Epithelial cell of proximal tubule (primary cell): ENCODE measurements around the gene LIN9. TPM values are rescaled to one million over a fixed set of nuclear protein-coding genes. Genes with fewer than 3 reads are reported as not detected.

Experiments
- DNase-seq: peaks from one replicate; pipeline ENCODE4 v3.0.0-alpha.2; 2011; ENCODE audit warnings: low read depth
- H3K4me3 ChIP-seq: 2 replicates; pipeline ENCODE4 v1.5.1; 2011; ENCODE audit warnings: low read depth, mild to moderate bottlenecking, low read length
- total RNA-seq: library from RNA; depleted of rRNA; stranded (reverse); fragments of >200 nt; gene quantifications from 2 replicates; pipeline ENCODE4 v1.2.3, GENCODE V29; 2015
- TF ChIP-seq, protein P1 (sequence below): conservative IDR thresholded peaks from 2 replicates; pipeline ENCODE4 v1.5.1; 2012; ENCODE audit warnings: low read depth, mild to moderate bottlenecking, low read length

Gene LIN9
- total RNA-seq, 1 donor from 2014 or later: 5.5 TPM

DNA sequence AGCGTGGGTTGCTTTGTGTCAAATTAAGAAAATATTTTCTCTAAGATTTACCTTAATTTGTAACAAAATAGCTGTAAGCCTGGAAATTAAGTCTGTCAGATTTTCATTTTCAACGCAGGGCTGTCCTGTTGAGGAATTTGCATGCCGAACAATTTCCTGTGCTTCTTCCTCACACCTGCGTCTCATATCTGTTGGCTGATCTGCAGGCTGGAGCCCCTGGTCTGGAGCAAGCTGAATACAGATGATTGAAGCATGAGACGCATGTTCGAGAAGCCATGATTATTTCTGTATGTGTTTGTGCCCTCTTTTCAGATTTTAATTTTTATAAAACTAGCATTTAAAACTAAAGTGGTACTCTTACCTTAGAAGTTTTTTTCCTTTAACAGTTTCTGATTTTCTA is 75.7 kb downstream of the LIN9 start:
- TF ChIP-seq, protein P1, sequence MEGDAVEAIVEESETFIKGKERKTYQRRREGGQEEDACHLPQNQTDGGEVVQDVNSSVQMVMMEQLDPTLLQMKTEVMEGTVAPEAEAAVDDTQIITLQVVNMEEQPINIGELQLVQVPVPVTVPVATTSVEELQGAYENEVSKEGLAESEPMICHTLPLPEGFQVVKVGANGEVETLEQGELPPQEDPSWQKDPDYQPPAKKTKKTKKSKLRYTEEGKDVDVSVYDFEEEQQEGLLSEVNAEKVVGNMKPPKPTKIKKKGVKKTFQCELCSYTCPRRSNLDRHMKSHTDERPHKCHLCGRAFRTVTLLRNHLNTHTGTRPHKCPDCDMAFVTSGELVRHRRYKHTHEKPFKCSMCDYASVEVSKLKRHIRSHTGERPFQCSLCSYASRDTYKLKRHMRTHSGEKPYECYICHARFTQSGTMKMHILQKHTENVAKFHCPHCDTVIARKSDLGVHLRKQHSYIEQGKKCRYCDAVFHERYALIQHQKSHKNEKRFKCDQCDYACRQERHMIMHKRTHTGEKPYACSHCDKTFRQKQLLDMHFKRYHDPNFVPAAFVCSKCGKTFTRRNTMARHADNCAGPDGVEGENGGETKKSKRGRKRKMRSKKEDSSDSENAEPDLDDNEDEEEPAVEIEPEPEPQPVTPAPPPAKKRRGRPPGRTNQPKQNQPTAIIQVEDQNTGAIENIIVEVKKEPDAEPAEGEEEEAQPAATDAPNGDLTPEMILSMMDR: no peak
- no peak for DNase-seq
- no peak overlapping the region for H3K4me3 ChIP-seq

DNA sequence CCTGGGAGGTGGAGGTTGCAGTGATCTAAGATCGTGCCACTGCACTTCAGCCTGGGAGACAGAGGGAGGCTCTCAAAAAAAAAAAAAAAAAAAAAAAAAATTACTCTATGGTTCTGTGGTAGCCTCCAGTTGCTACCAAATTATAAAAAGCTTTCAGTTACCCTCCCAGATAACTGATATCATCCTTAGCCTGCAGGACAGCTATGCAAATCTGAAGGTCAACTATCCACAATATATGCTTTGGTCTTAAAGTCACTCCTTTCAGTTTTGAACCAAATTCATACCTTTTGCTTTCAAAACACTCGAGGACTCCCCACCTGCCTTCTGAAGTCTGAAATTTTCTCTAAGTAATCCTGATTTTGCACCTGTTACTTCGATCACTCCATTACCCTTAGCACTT is 82.4 kb downstream of the LIN9 start:
- DNase-seq: no peak
- H3K4me3 ChIP-seq: no peak overlapping the region
- TF ChIP-seq, protein P1: no peak

DNA sequence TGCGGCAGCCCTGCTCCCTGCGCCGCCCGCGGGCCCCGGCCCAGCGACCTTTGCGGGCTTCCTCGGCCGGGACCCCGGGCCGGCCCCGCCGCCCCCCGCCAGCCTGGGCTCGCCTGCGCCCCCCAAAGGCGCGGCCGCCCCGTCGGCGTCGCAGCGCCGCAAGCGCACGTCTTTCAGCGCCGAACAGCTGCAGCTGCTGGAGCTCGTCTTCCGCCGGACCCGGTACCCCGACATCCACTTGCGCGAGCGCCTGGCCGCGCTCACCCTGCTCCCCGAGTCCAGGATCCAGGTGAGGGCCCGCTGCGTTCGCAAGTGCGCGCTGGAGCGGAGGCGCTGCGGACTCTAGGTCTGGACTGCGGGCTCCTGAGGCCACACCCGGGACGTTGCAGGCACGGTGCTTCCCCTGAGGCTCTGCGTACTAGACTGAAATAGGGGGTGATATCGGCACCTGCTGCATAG is 85.1 kb downstream of the LIN9 start:
- no peak for DNase-seq
- TF ChIP-seq, protein P1: no peak
- peak overlapping the region; percentile 48 for H3K4me3 ChIP-seq

DNA sequence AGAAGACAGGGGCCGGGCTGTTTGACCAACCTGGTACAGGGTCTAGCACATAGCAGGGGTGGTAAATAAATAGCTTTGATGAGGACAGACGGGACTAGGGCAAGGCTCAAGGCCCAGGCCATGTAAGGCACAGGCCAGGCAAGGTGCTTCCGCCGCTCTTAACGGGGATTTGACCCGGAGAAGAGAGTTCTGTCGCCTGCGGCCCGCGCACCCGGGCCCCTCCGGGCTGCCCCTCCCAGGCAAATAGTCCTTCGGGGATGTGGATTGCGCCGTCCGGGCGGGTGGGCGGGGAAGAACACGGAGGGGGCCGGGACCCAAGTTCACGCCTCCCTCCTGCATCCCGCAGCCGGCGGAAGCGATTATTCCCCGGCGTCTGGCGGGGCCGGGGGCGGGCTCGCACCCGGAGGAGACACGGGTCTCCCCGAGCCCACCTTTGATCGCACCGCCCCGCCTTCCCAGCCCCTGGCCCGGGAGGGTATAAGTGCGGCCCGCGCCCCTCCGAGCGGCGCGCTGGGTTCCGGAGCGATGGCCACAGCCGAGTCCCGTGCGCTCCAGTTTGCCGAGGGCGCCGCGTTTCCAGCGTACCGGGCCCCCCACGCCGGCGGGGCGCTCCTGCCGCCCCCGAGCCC is 85.7 kb downstream of the LIN9 start, which contains the start of gene MIXL1:
Gene MIXL1 (plus strand): TSS at position 508 of the 629 bp plus-strand sequence. CDS start 18 bp downstream, at position 526.
- TF ChIP-seq, protein P1: no peak
- DNase-seq: no peak
- peak within 1 kb of the TSS; percentile 48 for H3K4me3 ChIP-seq

DNA sequence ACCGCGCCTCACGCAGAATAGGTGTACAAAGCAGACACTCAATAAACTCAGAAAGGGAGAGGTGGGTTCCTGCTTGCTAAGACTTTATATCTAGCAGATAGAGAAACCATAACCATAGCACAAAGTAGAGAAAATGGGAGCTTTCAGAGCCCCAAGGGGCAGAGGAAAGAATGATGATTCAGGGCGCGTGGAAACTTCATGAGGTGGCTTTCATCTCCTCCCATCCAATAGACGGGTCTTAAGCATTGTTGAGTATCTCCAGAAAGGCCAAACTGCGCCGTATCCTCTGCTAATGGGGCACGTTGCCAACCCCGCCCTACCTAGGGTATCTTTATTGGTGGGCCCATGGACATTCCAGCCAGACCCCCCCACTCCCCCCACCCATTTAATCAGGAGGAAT is 86.3 kb downstream of the LIN9 start:
- no peak for DNase-seq
- TF ChIP-seq, protein P1: no peak
- H3K4me3 ChIP-seq: no peak overlapping the region

DNA sequence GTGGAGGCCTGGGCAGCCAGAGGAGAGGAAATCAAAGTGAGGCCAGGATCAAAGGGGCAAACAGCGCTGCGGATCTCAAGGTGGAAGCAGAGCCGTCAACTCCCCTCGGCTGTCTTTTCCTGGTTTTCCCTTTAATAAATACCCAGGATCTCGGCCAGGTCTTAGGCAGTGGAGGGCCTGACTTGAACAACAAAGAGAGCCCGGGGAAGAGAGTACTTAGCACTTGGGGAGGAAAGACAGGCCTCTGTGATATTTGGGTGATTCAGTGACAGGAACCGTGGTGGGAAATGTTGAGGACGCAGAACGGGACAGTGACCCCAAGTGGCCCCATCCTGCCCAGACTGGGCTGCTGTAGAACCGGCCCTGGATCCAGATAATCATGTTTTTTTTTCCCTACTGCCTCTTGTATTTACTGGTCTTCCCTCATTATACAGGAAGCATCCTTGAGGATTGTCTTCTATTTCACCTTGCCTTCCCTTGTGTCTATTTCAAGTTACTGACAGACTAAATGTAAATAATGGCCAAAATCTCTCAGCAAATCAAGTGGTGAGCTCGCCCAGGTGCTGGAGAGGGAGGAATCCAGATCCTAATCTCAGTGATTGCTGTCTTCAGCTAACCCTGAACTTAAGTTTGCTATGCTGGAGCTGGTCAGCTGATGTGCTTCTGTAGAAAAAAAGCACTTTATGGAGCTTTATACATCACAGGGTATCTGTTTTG is 88.3 kb downstream of the LIN9 start:
- TF ChIP-seq, protein P1: no peak
- no peak for DNase-seq
- H3K4me3 ChIP-seq: no peak overlapping the region
